Activated naive CD4-positive, alpha-beta T cell treated with anti-CD3 and anti-CD28 coated beads, Interleukin-2, amount 10 ng/mL, durations not matched to agents 7 days and 5 days (primary cell): ENCODE data around the gene PAX4.
A peak's percentile ranks its signal among the peaks of the same experiment; 100 is the strongest.

ENCODE experiments used
- CTCF ChIA-PET: fragments of 350-600 bp; sonication (Branson Sonifier 250); formaldehyde crosslinking; loops from one replicate; lab custom pipeline; 2021; ENCODE audit warnings: antibody characterized with exemption; lab: Charles Lee
- DNase-seq: peaks from one replicate; pipeline ENCODE4 v3.0.0-alpha.2; 2020
- H3K27ac Mint-ChIP-seq: one replicate; pipeline ENCODE4 v1.8.0; 2021; ENCODE audit warnings: mild to moderate bottlenecking, moderate library complexity, mixed read lengths
- H3K27me3 Mint-ChIP-seq: one replicate; pipeline ENCODE4 v1.8.0; 2021; ENCODE audit warnings: mild to moderate bottlenecking, mixed read lengths
- H3K36me3 Mint-ChIP-seq: one replicate; pipeline ENCODE4 v1.8.0; 2021; ENCODE audit warnings: mixed read lengths
- H3K4me1 Mint-ChIP-seq: one replicate; pipeline ENCODE4 v1.8.0; 2021; ENCODE audit warnings: mixed read lengths
- H3K4me3 Mint-ChIP-seq: one replicate; pipeline ENCODE4 v1.8.0; 2021; ENCODE audit warnings: mild to moderate bottlenecking, moderate library complexity, mixed read lengths
- H3K9me3 Mint-ChIP-seq: one replicate; pipeline ENCODE4 v1.8.0; 2021; ENCODE audit warnings: mixed read lengths

The PAX4 gene

GRCh38 chr7:127609297-127609696 lies 8.6 kb downstream of the PAX4 start:
- no peak overlapping the region for H3K27ac Mint-ChIP-seq
- CTCF ChIA-PET, result no interaction called here

GRCh38 chr7:127608446-127608845 lies 9.5 kb downstream of the PAX4 start:
- Mint-ChIP-seq H3K9me3 (no peaks in the 10 kb centered on the region), H3K4me1 (no peaks in the 10 kb centered on the region), H3K4me3 (no peak overlapping the region), H3K36me3 (no peaks in the 10 kb centered on the region), H3K27ac (no peak overlapping the region), H3K27me3 (peaks cover 17% of the 10 kb centered on the region)
- CTCF ChIA-PET, result no interaction called here
- DNase-seq, result no peak

More at GRCh38 chr7:127609297-127609696, 8.6 kb downstream of the PAX4 start:
- no peaks in the 10 kb centered on the region for H3K36me3 Mint-ChIP-seq
- H3K9me3 Mint-ChIP-seq, result no peaks in the 10 kb centered on the region
- H3K4me3 Mint-ChIP-seq, result no peak overlapping the region
- no peaks in the 10 kb centered on the region for H3K4me1 Mint-ChIP-seq
- H3K27me3 Mint-ChIP-seq, result peaks cover 26% of the 10 kb centered on the region
- no peak for DNase-seq

- Mint-ChIP-seq H3K4me3 (no peak overlapping the region), H3K27ac (no peak overlapping the region), H3K9me3 (no peaks in the 10 kb centered on the region), H3K27me3 (peaks cover 5% of the 10 kb centered on the region), H3K4me1 (no peaks in the 10 kb centered on the region), H3K36me3 (no peaks in the 10 kb centered on the region)
- no peak for DNase-seq
- CTCF ChIA-PET, result no interaction called here
These were observed 17.1 kb downstream of the PAX4 start for GRCh38 chr7:127600885-127601284.

- Mint-ChIP-seq H3K4me3 (no peak overlapping the region), H3K9me3 (no peaks in the 10 kb centered on the region), H3K36me3 (no peaks in the 10 kb centered on the region), H3K27me3 (peaks cover 8% of the 10 kb centered on the region), H3K4me1 (no peaks in the 10 kb centered on the region), H3K27ac (no peak overlapping the region)
- CTCF ChIA-PET, result interaction anchor here (1.3 kb wide), 1 partner anchor 10 kb away, joined by 3 read pairs; the partner anchor contains the start of gene ARF5
- no peak for DNase-seq
These were observed 19.6 kb downstream of the PAX4 start for GRCh38 chr7:127598318-127598717.

GRCh38 chr7:127595737-127596136 lies 22.2 kb downstream of the PAX4 start:
- Mint-ChIP-seq H3K9me3 (no peaks in the 10 kb centered on the region), H3K36me3 (peaks cover 11% of the 10 kb centered on the region), H3K4me3 (no peak overlapping the region), H3K27ac (no peak overlapping the region), H3K4me1 (no peaks in the 10 kb centered on the region), H3K27me3 (peaks cover 8% of the 10 kb centered on the region)
- DNase-seq, result no peak
- CTCF ChIA-PET, result no interaction called here

- Mint-ChIP-seq H3K4me1 (peaks cover 6% of the 10 kb centered on the region), H3K27me3 (peaks cover 8% of the 10 kb centered on the region), H3K9me3 (no peaks in the 10 kb centered on the region), H3K36me3 (peaks cover 21% of the 10 kb centered on the region), H3K4me3 (no peak overlapping the region), H3K27ac (no peak overlapping the region)
- DNase-seq, result no peak
- CTCF ChIA-PET, result no interaction called here
These were observed 23.5 kb downstream of the PAX4 start for GRCh38 chr7:127594490-127594889.

GRCh38 chr7:127592550-127592949 lies 25.4 kb downstream of the PAX4 start:
- Mint-ChIP-seq H3K27ac (no peak overlapping the region), H3K27me3 (peaks cover 3% of the 10 kb centered on the region), H3K9me3 (no peaks in the 10 kb centered on the region), H3K36me3 (peaks cover 21% of the 10 kb centered on the region), H3K4me1 (peaks cover 9% of the 10 kb centered on the region), H3K4me3 (no peak overlapping the region)
- CTCF ChIA-PET, result no interaction called here
- DNase-seq, result no peak

GRCh38 chr7:127591591-127591990 lies 26.4 kb downstream of the PAX4 start:
- no peak overlapping the region for H3K27ac Mint-ChIP-seq
- no peaks in the 10 kb centered on the region for H3K9me3 Mint-ChIP-seq
- H3K36me3 Mint-ChIP-seq, result peaks cover 21% of the 10 kb centered on the region
- CTCF ChIA-PET, result no interaction called here
- DNase-seq, result no peak
- peaks cover 3% of the 10 kb centered on the region for H3K27me3 Mint-ChIP-seq
- H3K4me1 Mint-ChIP-seq, result peaks cover 15% of the 10 kb centered on the region
- H3K4me3 Mint-ChIP-seq, result no peak overlapping the region

GRCh38 chr7:127591189-127591588 lies 26.8 kb downstream of the PAX4 start:
- Mint-ChIP-seq H3K4me1 (peaks cover 19% of the 10 kb centered on the region), H3K36me3 (peaks cover 21% of the 10 kb centered on the region), H3K27me3 (peaks cover 3% of the 10 kb centered on the region), H3K9me3 (no peaks in the 10 kb centered on the region), H3K27ac (no peak overlapping the region), H3K4me3 (no peak overlapping the region)
- CTCF ChIA-PET, result no interaction called here
- no peak for DNase-seq

GRCh38 chr7:127589896-127590295 lies 28.0 kb downstream of the PAX4 start:
- no peak for DNase-seq
- peak overlapping the region; percentile 85 for H3K4me3 Mint-ChIP-seq
- no peak overlapping the region for H3K27ac Mint-ChIP-seq
- H3K36me3 Mint-ChIP-seq, result peaks cover 21% of the 10 kb centered on the region
- no peaks in the 10 kb centered on the region for H3K9me3 Mint-ChIP-seq
- H3K4me1 Mint-ChIP-seq, result peaks cover 28% of the 10 kb centered on the region
- CTCF ChIA-PET, result no interaction called here
- peaks cover under 1% of the 10 kb centered on the region for H3K27me3 Mint-ChIP-seq

GRCh38 chr7:127588697-127589482 lies 29.1 kb downstream of the PAX4 start:
- peak overlapping the region; percentile 87 for H3K27ac Mint-ChIP-seq
- H3K4me3 Mint-ChIP-seq, result peak overlapping the region; percentile 85
- peak; percentile 48 for DNase-seq
- CTCF ChIA-PET, result interaction anchor here (1.3 kb wide), 1 partner anchor 9 kb away, joined by 3 read pairs; no protein-coding TSS in a partner anchor
- H3K9me3 Mint-ChIP-seq, result no peaks in the 10 kb centered on the region
- peaks cover 21% of the 10 kb centered on the region for H3K36me3 Mint-ChIP-seq
- no peaks in the 10 kb centered on the region for H3K27me3 Mint-ChIP-seq
- H3K4me1 Mint-ChIP-seq, result peaks cover 39% of the 10 kb centered on the region

GRCh38 chr7:127588019-127588696 lies 29.8 kb downstream of the PAX4 start, which contains the start of gene ARF5:
Gene ARF5 (plus strand): TSS chr7:127588411. CDS start chr7:127588499, 88 bp downstream.
- Mint-ChIP-seq H3K9me3 (no peaks in the 10 kb centered on the region), H3K4me3 (peak within 1 kb of the TSS; percentile 92), H3K4me1 (peaks cover 45% of the 10 kb centered on the region), H3K27ac (peak within 1 kb of the TSS; percentile 87), H3K36me3 (peaks cover 24% of the 10 kb centered on the region), H3K27me3 (no peaks in the 10 kb centered on the region)
- CTCF ChIA-PET, result interaction anchor here (1.3 kb wide), 1 partner anchor 9 kb away, joined by 3 read pairs; no protein-coding TSS in a partner anchor
- peak; percentile 91 for DNase-seq

- Mint-ChIP-seq H3K27ac (no peak overlapping the region), H3K36me3 (peaks cover 24% of the 10 kb centered on the region)
These were observed 30.3 kb downstream of the PAX4 start for GRCh38 chr7:127587663-127588018.

GRCh38 chr7:127586346-127586745 lies 31.6 kb downstream of the PAX4 start:
- CTCF ChIA-PET, result interaction anchor here (1.1 kb wide), 1 partner anchor 332 kb away, joined by 3 read pairs; no protein-coding TSS in a partner anchor
- no peaks in the 10 kb centered on the region for H3K27me3 Mint-ChIP-seq
- H3K9me3 Mint-ChIP-seq, result no peaks in the 10 kb centered on the region
- H3K27ac Mint-ChIP-seq, result no peak overlapping the region
- DNase-seq, result no peak
- peaks cover 57% of the 10 kb centered on the region for H3K4me1 Mint-ChIP-seq
- peaks cover 22% of the 10 kb centered on the region for H3K36me3 Mint-ChIP-seq
- peak overlapping the region; percentile 92 for H3K4me3 Mint-ChIP-seq

More at GRCh38 chr7:127587663-127588018, 30.3 kb downstream of the PAX4 start:
- DNase-seq, result no peak
- CTCF ChIA-PET, result no interaction called here
- H3K4me1 Mint-ChIP-seq, result peaks cover 47% of the 10 kb centered on the region
- H3K4me3 Mint-ChIP-seq, result peak overlapping the region; percentile 92
- H3K27me3 Mint-ChIP-seq, result no peaks in the 10 kb centered on the region
- no peaks in the 10 kb centered on the region for H3K9me3 Mint-ChIP-seq
